Caco-2 (cell line): ENCODE data around the gene STAB1. TPM values are rescaled to one million over a fixed set of nuclear protein-coding genes. Genes with fewer than 3 reads are reported as not detected.

Experiments used
- BruUV-seq: library from RNA; stranded (reverse); fragments of 400-500 nt; replicated peaks from 2 replicates; lab custom pipeline; 2021; lab: Mats Ljungman, UMichigan
- CTCF ChIA-PET: fragments of 300-600 bp; sonication (Branson Sonifier 250); formaldehyde crosslinking; loops from one replicate; lab custom pipeline; 2022; ENCODE audit warnings: antibody characterized with exemption; lab: Charles Lee
- POLR2A ChIA-PET: fragments of 300-600 bp; sonication (Branson Sonifier 250); formaldehyde crosslinking; loops from one replicate; lab custom pipeline; 2022; ENCODE audit warnings: antibody characterized with exemption; lab: Charles Lee
- DNase-seq, 2 experiments: peaks; one replicate each; pipeline versions ENCODE4 v3.0.0 to v3.0.0-alpha.2; 2020 to 2022
- H3K27me3 ChIP-seq: replicated peaks from 2 replicates; pipeline ENCODE4 v1.6.0; 2011; ENCODE audit warnings: low read length; ENCODE audit not compliant: control insufficient read depth, insufficient read depth
- H3K36me3 ChIP-seq: 2 replicates; pipeline ENCODE4 v1.5.1; 2011; ENCODE audit warnings: low read length; ENCODE audit not compliant: control insufficient read depth, insufficient read depth
- H3K4me1 ChIP-seq: fragments of 250-450 bp; sonication (Bioruptor Pico); 2 replicates; pipeline ENCODE4 v1.5.1; 2020; ENCODE audit warnings: mild to moderate bottlenecking
- H3K4me3 ChIP-seq: 2 replicates; pipeline ENCODE4 v1.5.1; 2011; ENCODE audit warnings: low read depth, mild to moderate bottlenecking, control low read depth, low read length
- H3K9me3 ChIP-seq: fragments of 250-450 bp; sonication (Bioruptor Pico); 2 replicates; pipeline ENCODE4 v1.5.1; 2020; ENCODE audit warnings: mild to moderate bottlenecking, moderate library complexity
- H3K27ac Mint-ChIP-seq: one replicate; pipeline ENCODE4 v1.8.0; 2022; ENCODE audit warnings: mixed read lengths; ENCODE audit not compliant: unreplicated experiment
- H3K27me3 Mint-ChIP-seq: one replicate; pipeline ENCODE4 v1.8.0; 2022; ENCODE audit warnings: mixed read lengths; ENCODE audit not compliant: insufficient read depth, unreplicated experiment
- H3K36me3 Mint-ChIP-seq: one replicate; pipeline ENCODE4 v1.8.0; 2022; ENCODE audit warnings: mild to moderate bottlenecking, mixed read lengths; ENCODE audit not compliant: insufficient read depth, unreplicated experiment
- H3K4me1 Mint-ChIP-seq: one replicate; pipeline ENCODE4 v1.8.0; 2022; ENCODE audit warnings: low read depth, mixed read lengths; ENCODE audit not compliant: unreplicated experiment
- H3K4me3 Mint-ChIP-seq: one replicate; pipeline ENCODE4 v1.8.0; 2022; ENCODE audit warnings: mild to moderate bottlenecking, moderate library complexity, mixed read lengths; ENCODE audit not compliant: unreplicated experiment
- H3K9me3 Mint-ChIP-seq: one replicate; pipeline ENCODE4 v1.8.0; 2022; ENCODE audit warnings: mixed read lengths; ENCODE audit not compliant: unreplicated experiment
- intact Hi-C: fragments of 100-400 bp; cut with micrococcal nuclease; formaldehyde crosslinking; loops from one replicate; pipeline ENCODE4 v1.10.0; 2022; ENCODE audit not compliant: unreplicated experiment
- total RNA-seq: library from RNA; stranded (reverse); gene quantifications from 2 replicates; pipeline ENCODE4 v1.2.3, GENCODE V29; 2022
- TF ChIP-seq, protein P1 (sequence below), 2 experiments: fragments of 200-600 bp in 1 of 2; IDR thresholded peaks; 1 replicate in 1 of 2; 2 replicates in 1 of 2; pipeline versions ENCODE4 v1.5.1 to v1.8.0; 2011 to 2022; ENCODE audit warnings: antibody characterized with exemption in 1 of 2, control low read depth in 1 of 2, inconsistent platforms in 1 of 2, low read depth in 1 of 2, low read length in 1 of 2, mild to moderate bottlenecking in 1 of 2, moderate library complexity in 1 of 2; ENCODE audit not compliant: insufficient read depth in 1 of 2, severe bottlenecking in 1 of 2, unreplicated experiment in 1 of 2

Gene STAB1
- total RNA-seq, 1 experiment from 2014 or later, result 0.39 TPM

DNA sequence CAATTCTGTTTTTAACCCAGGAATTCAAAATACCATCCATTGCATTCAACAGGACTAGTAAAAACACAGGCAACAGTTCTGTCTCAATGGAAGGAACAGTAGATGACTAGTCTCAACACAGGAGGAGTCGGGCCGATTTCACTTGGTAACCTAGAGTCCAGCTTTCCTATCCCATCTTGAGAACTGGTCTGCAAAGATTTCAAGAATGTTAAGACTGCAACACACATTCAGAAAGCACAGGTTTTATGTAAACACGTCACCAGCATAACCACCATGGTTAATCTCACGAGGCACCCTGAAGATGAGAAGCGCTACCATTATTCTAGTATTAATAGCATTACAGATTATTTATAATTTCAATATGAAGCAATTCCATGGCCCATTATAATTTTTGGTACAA, 63.3 kb downstream of the STAB1 start:
- ChIA-PET POLR2A (no interaction called here), CTCF (no interaction called here)
- Mint-ChIP-seq H3K27ac (no peak overlapping the region), H3K9me3 (no peaks in the 10 kb centered on the region), H3K27me3 (no peaks in the 10 kb centered on the region), H3K4me1 (no peaks in the 10 kb centered on the region), H3K36me3 (peaks cover 45% of the 10 kb centered on the region), H3K4me3 (no peak overlapping the region)
- Histone ChIP-seq H3K4me1 (no peaks in the 10 kb centered on the region), H3K9me3 (no peaks in the 10 kb centered on the region), H3K4me3 (no peak overlapping the region), H3K36me3 (peaks cover 2% of the 10 kb centered on the region), H3K27me3 (no peaks in the 10 kb centered on the region)
- no TSS peak for BruUV-seq
- intact Hi-C loops, result no loop called here
- no peak for DNase-seq
- TF ChIP-seq, protein P1, sequence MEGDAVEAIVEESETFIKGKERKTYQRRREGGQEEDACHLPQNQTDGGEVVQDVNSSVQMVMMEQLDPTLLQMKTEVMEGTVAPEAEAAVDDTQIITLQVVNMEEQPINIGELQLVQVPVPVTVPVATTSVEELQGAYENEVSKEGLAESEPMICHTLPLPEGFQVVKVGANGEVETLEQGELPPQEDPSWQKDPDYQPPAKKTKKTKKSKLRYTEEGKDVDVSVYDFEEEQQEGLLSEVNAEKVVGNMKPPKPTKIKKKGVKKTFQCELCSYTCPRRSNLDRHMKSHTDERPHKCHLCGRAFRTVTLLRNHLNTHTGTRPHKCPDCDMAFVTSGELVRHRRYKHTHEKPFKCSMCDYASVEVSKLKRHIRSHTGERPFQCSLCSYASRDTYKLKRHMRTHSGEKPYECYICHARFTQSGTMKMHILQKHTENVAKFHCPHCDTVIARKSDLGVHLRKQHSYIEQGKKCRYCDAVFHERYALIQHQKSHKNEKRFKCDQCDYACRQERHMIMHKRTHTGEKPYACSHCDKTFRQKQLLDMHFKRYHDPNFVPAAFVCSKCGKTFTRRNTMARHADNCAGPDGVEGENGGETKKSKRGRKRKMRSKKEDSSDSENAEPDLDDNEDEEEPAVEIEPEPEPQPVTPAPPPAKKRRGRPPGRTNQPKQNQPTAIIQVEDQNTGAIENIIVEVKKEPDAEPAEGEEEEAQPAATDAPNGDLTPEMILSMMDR (IDR thresholded peaks at IDR 0.05; ENCODE audit: insufficient read depth in 1 of 2, low read depth in 1 of 2, low read length in 1 of 2, severe bottlenecking in 1 of 2, unreplicated experiment in 1 of 2), result no peak

DNA sequence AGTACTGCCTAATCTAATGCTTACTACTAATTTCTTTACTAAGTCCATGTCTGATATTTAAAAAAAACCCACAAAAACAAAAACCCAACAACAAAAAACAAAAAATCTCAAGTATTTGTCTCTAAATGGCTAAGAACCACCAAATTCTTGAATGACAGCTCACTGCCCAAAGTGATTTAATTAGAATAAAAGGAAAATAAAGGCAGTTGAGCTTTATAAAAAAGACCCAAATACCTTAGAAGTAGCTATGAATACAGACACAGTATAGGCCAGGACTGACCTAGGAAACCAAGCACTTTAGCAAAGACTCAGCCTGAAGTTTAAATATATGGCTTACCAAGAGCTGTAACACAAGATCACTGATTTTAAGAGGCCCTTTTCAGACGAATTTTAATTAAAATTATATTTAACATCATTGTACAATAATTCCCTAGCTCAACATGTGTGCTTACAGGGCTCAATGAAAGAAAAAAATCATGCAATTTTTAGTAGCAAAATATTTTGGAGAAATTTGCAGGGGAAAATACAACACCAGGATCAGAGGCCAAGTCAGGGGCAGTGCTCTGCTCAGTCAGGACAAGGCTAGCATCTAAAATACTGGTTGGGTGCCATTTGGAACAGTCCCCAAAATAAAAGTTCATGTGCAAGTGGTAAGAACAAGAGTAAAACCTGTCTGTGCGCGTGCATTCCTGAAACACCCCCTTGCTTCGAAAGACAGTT, 66.0 kb downstream of the STAB1 start:
- ChIA-PET CTCF (no interaction called here), POLR2A (no interaction called here)
- no peak overlapping the region for H3K4me3 Mint-ChIP-seq
- H3K4me1 Mint-ChIP-seq, result no peaks in the 10 kb centered on the region
- Histone ChIP-seq H3K27me3 (no peaks in the 10 kb centered on the region), H3K4me3 (no peak overlapping the region), H3K4me1 (no peaks in the 10 kb centered on the region), H3K36me3 (peaks cover 2% of the 10 kb centered on the region), H3K9me3 (no peaks in the 10 kb centered on the region)
- no peaks in the 10 kb centered on the region for H3K27me3 Mint-ChIP-seq
- no peak overlapping the region for H3K27ac Mint-ChIP-seq
- no peak for DNase-seq
- TF ChIP-seq, protein P1 (IDR thresholded peaks at IDR 0.05; ENCODE audit: insufficient read depth in 1 of 2, low read depth in 1 of 2, low read length in 1 of 2, severe bottlenecking in 1 of 2, unreplicated experiment in 1 of 2), result no peak
- no peaks in the 10 kb centered on the region for H3K9me3 Mint-ChIP-seq
- BruUV-seq, result no TSS peak
- intact Hi-C loops, result no loop called here
- H3K36me3 Mint-ChIP-seq, result peaks cover 41% of the 10 kb centered on the region

DNA sequence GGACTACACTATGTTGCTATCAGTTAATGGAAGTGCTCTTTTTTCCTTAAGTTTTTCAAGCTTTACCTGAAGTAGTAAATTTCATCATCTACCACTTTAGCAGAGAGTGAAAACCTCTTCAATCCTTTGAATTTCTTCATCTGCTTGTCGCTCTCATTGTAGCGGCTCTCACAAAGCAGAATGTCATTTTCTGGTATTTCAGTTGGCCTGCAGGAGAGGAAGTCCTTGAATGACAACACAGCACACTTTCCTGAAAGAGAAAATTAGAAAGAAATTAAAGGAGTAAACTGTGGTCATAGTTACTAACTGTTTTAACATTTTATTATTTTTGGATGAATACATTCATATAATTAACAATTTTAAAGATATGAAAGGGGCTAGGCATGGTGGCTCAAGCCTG, 68.8 kb downstream of the STAB1 start:
- Mint-ChIP-seq H3K27me3 (no peaks in the 10 kb centered on the region), H3K9me3 (no peaks in the 10 kb centered on the region), H3K27ac (no peak overlapping the region), H3K4me3 (no peak overlapping the region), H3K36me3 (peaks cover 53% of the 10 kb centered on the region), H3K4me1 (no peaks in the 10 kb centered on the region)
- no peak for DNase-seq
- no TSS peak for BruUV-seq
- H3K4me3 ChIP-seq, result no peak overlapping the region
- H3K27me3 ChIP-seq, result no peaks in the 10 kb centered on the region
- intact Hi-C loops, result no loop called here
- TF ChIP-seq, protein P1 (IDR thresholded peaks at IDR 0.05; ENCODE audit: insufficient read depth in 1 of 2, low read depth in 1 of 2, low read length in 1 of 2, severe bottlenecking in 1 of 2, unreplicated experiment in 1 of 2), result no peak
- no peaks in the 10 kb centered on the region for H3K4me1 ChIP-seq
- no peaks in the 10 kb centered on the region for H3K9me3 ChIP-seq
- ChIA-PET POLR2A (no interaction called here), CTCF (no interaction called here)
- peaks cover 2% of the 10 kb centered on the region for H3K36me3 ChIP-seq
